H1 (cell line): Measurements from ENCODE around the gene KLHL14. TPM values are rescaled to one million over a fixed set of nuclear protein-coding genes. Genes with fewer than 3 reads are reported as not detected.

Source experiments
- CTCF ChIA-PET: fragments of 300-600 bp; sonication (Branson Sonifier 250); formaldehyde crosslinking; loops from one replicate; lab custom pipeline; 2021; ENCODE audit not compliant: partially characterized antibody; lab: Charles Lee
- POLR2A ChIA-PET: fragments of 300-600 bp; sonication (Branson Sonifier 250); formaldehyde crosslinking; loops from one replicate; lab custom pipeline; 2021; ENCODE audit warnings: inconsistent platforms; ENCODE audit not compliant: partially characterized antibody; lab: Charles Lee
- DNase-seq, 2 experiments: peaks; one replicate each; pipeline versions ENCODE4 v3.0.0 to v3.0.0-alpha.2; 2010 to 2022; ENCODE audit warnings: low spot score in 2 of 2, low read depth in 1 of 2, mixed read lengths in 1 of 2
- FAIRE-seq: peaks from 2 replicates; lab custom pipeline; 2011; peaks lifted over from hg19 to GRCh38; lab: Jason Lieb, UNC
- H2AFZ ChIP-seq: 2 replicates; pipeline ENCODE4 v1.8.1; 2012; ENCODE audit warnings: low read length, inconsistent platforms
- H2AK5ac ChIP-seq: 2 replicates; pipeline ENCODE4 v1.6.1; 2013; ENCODE audit warnings: low read depth, low read length
- H2BK120ac ChIP-seq: replicated peaks from 2 replicates; pipeline ENCODE3; 2013; ENCODE audit warnings: low read depth, low read length, inconsistent platforms
- H2BK12ac ChIP-seq: 2 replicates; pipeline ENCODE4 v1.6.1; 2013; ENCODE audit warnings: low read depth, low read length
- H2BK15ac ChIP-seq: 2 replicates; pipeline ENCODE4 v1.6.1; 2013; ENCODE audit warnings: low read length
- H2BK20ac ChIP-seq: 2 replicates; pipeline ENCODE4 v1.6.1; 2013; ENCODE audit warnings: low read length
- H2BK5ac ChIP-seq: 2 replicates; pipeline ENCODE4 v1.6.1; 2013; ENCODE audit warnings: low read depth, low read length
- H3K14ac ChIP-seq: 2 replicates; pipeline ENCODE4 v1.6.1; 2013; ENCODE audit warnings: inconsistent platforms; ENCODE audit not compliant: insufficient read length
- H3K18ac ChIP-seq: 2 replicates; pipeline ENCODE4 v1.6.1; 2013; ENCODE audit warnings: low read length; ENCODE audit errors: extremely low read depth
- H3K23ac ChIP-seq: 2 replicates; pipeline ENCODE4 v1.6.1; 2013; ENCODE audit warnings: inconsistent platforms; ENCODE audit not compliant: insufficient read length
- H3K23me2 ChIP-seq: 2 replicates; pipeline ENCODE4 v1.6.1; 2013; ENCODE audit warnings: low read depth, low read length
- H3K27ac ChIP-seq: 2 replicates; pipeline ENCODE4 v1.6.1; 2011; ENCODE audit warnings: low read depth, low read length, inconsistent platforms
- H3K27me3 ChIP-seq, 4 experiments: replicated peaks in 1 of 4; 1 replicate in 1 of 4; 2 replicates in 3 of 4; pipeline versions ENCODE4 v1.6.1 to v1.8.1; 2011 to 2013; ENCODE audit warnings: low read length in 3 of 4, mild to moderate bottlenecking in 3 of 4, inconsistent platforms in 2 of 4, mixed read lengths in 2 of 4, moderate library complexity in 1 of 4; ENCODE audit not compliant: control insufficient read depth in 3 of 4, insufficient read depth in 3 of 4; ENCODE audit errors: extremely low read depth in 1 of 4
- H3K36me3 ChIP-seq, 4 experiments: 2 replicates each; pipeline versions ENCODE4 v1.6.1 to v1.8.1; 2011 to 2013; ENCODE audit warnings: mild to moderate bottlenecking in 4 of 4, low read length in 3 of 4, moderate library complexity in 2 of 4, control low read depth in 1 of 4, inconsistent platforms in 1 of 4; ENCODE audit not compliant: insufficient read depth in 4 of 4, control insufficient read depth in 2 of 4
- H3K4ac ChIP-seq: replicated peaks from 2 replicates; pipeline ENCODE3; 2013; ENCODE audit warnings: low read length, low read depth, mixed read lengths, inconsistent platforms; ENCODE audit not compliant: insufficient read length
- H3K4me1 ChIP-seq, 4 experiments: replicated peaks in 1 of 4; 1 replicate in 1 of 4; 2 replicates in 3 of 4; pipeline versions ENCODE4 v1.6.1 to v1.8.1; 2011 to 2013; ENCODE audit warnings: low read length in 3 of 4, inconsistent platforms in 2 of 4, mixed read lengths in 1 of 4; ENCODE audit not compliant: insufficient read depth in 4 of 4, control insufficient read depth in 3 of 4
- H3K4me2 ChIP-seq, 2 experiments: 2 replicates each; pipeline versions ENCODE4 v1.6.1 to v1.8.1; 2011 to 2013; ENCODE audit warnings: low read depth in 2 of 2, low read length in 2 of 2, control low read depth in 1 of 2, inconsistent platforms in 1 of 2, mild to moderate bottlenecking in 1 of 2; ENCODE audit not compliant: insufficient read depth in 1 of 2
- H3K4me3 ChIP-seq, 4 experiments: fragments of 200-600, 300-600 bp in 1 of 4; sonication (generic), shearing (Covaris generic), sonication (Bioruptor Twin) in 1 of 4; 2 replicates each; pipeline versions ENCODE4 v1.5.1 to v1.8.1; 2011 to 2016; ENCODE audit warnings: low read length in 4 of 4, low read depth in 3 of 4, control low read depth in 2 of 4, inconsistent platforms in 2 of 4, mild to moderate bottlenecking in 2 of 4, mixed read lengths in 1 of 4, moderate library complexity in 1 of 4; ENCODE audit not compliant: insufficient read depth in 2 of 4; ENCODE audit errors: extremely low read depth in 1 of 4
- H3K56ac ChIP-seq: replicated peaks from 2 replicates; pipeline ENCODE3; 2013; ENCODE audit warnings: low read depth, mild to moderate bottlenecking, mixed read lengths, low read length, inconsistent platforms; ENCODE audit not compliant: insufficient read length
- H3K79me1 ChIP-seq: 2 replicates; pipeline ENCODE4 v1.6.1; 2013; ENCODE audit warnings: low read depth, low read length, control low read depth
- H3K79me2 ChIP-seq, 2 experiments: 2 replicates each; pipeline versions ENCODE4 v1.6.1 to v1.8.1; 2012 to 2013; ENCODE audit warnings: low read length in 2 of 2, mild to moderate bottlenecking in 2 of 2, inconsistent platforms in 1 of 2; ENCODE audit not compliant: insufficient read depth in 2 of 2, control insufficient read depth in 1 of 2
- H3K9ac ChIP-seq, 4 experiments: replicated peaks in 1 of 4; 1 replicate in 1 of 4; 2 replicates in 3 of 4; pipeline versions ENCODE4 v1.6.1 to v1.8.1; 2011 to 2013; ENCODE audit warnings: low read depth in 3 of 4, low read length in 3 of 4, control low read depth in 2 of 4, mild to moderate bottlenecking in 2 of 4, moderate library complexity in 2 of 4, inconsistent platforms in 1 of 4; ENCODE audit errors: extremely low read depth in 1 of 4
- H3K9me3 ChIP-seq, 2 experiments: 2 replicates each; pipeline versions ENCODE4 v1.6.1 to v1.8.1; 2012 to 2013; ENCODE audit warnings: mild to moderate bottlenecking in 2 of 2, moderate library complexity in 2 of 2, control low read depth in 1 of 2, inconsistent platforms in 1 of 2, low read depth in 1 of 2, low read length in 1 of 2, mixed read lengths in 1 of 2; ENCODE audit not compliant: insufficient read depth in 2 of 2
- H4K20me1 ChIP-seq, 2 experiments: replicated peaks in 1 of 2; 2 replicates each; pipeline versions ENCODE3 to v1.8.1; 2011 to 2013; ENCODE audit warnings: inconsistent platforms in 2 of 2, low read length in 2 of 2, mild to moderate bottlenecking in 1 of 2; ENCODE audit not compliant: insufficient read depth in 2 of 2, control insufficient read depth in 1 of 2
- H4K5ac ChIP-seq: 2 replicates; pipeline ENCODE4 v1.6.1; 2013; ENCODE audit warnings: low read length, low read depth, mixed read lengths, inconsistent platforms; ENCODE audit not compliant: insufficient read length
- H4K8ac ChIP-seq: 2 replicates; pipeline ENCODE4 v1.8.0; 2013; ENCODE audit warnings: mild to moderate bottlenecking, moderate library complexity, low read length, inconsistent platforms; ENCODE audit not compliant: insufficient read depth; ENCODE audit errors: extremely low read depth
- H4K91ac ChIP-seq: replicated peaks from 2 replicates; pipeline ENCODE3; 2013; ENCODE audit warnings: low read length, mixed read lengths, inconsistent platforms; ENCODE audit not compliant: insufficient read length
- ASH2L ChIP-seq: fragments of 200-600, 300-600 bp; sonication (generic); IDR thresholded peaks from one replicate; pipeline ENCODE4 v1.7.1; 2017; ENCODE audit warnings: low read length
- E2F6 ChIP-seq: IDR thresholded peaks from 2 replicates; pipeline ENCODE4 v1.6.1; 2012; ENCODE audit warnings: inconsistent platforms
- EZH2 ChIP-seq: fragments of 200-600 bp; sonication (generic); IDR thresholded peaks from 2 replicates; pipeline ENCODE4 v1.7.1; 2012; ENCODE audit warnings: low read depth, mild to moderate bottlenecking, moderate library complexity, low read length, inconsistent platforms; ENCODE audit not compliant: severe bottlenecking
- GABPA ChIP-seq: IDR thresholded peaks from 2 replicates; pipeline ENCODE4 v1.6.1; 2011; ENCODE audit warnings: mild to moderate bottlenecking, low read length, moderate library complexity, borderline replicate concordance; ENCODE audit not compliant: insufficient read depth
- KDM4A ChIP-seq: IDR thresholded peaks from one replicate; pipeline ENCODE4 v1.7.1; 2012; ENCODE audit warnings: low read depth, mild to moderate bottlenecking, moderate library complexity, low read length, inconsistent platforms; ENCODE audit not compliant: severe bottlenecking
- MAFK ChIP-seq: IDR thresholded peaks from 2 replicates; pipeline ENCODE4 v1.6.1; 2012; ENCODE audit warnings: low read depth, mild to moderate bottlenecking, improper control_type of control experiment, low read length
- MAX ChIP-seq: IDR thresholded peaks from 2 replicates; pipeline ENCODE4 v1.6.1; 2012; ENCODE audit warnings: inconsistent platforms
- POLR2A ChIP-seq, 2 experiments: IDR thresholded peaks; 1 replicate in 1 of 2; 2 replicates in 1 of 2; pipeline ENCODE4 v1.6.1; 2011; ENCODE audit warnings: low read depth in 2 of 2, low read length in 2 of 2, mild to moderate bottlenecking in 2 of 2; ENCODE audit errors: control extremely low read depth in 1 of 2
- SUZ12 ChIP-seq: fragments of 200-600 bp; sonication (generic); IDR thresholded peaks from 2 replicates; pipeline ENCODE4 v1.6.1; 2012; ENCODE audit warnings: mild to moderate bottlenecking, inconsistent platforms, low read length, moderate library complexity, mixed read lengths
- TAF1 ChIP-seq: IDR thresholded peaks from 2 replicates; pipeline ENCODE4 v1.6.1; 2011; ENCODE audit warnings: mild to moderate bottlenecking, low read depth, low read length
- YY1 ChIP-seq: IDR thresholded peaks from 2 replicates; pipeline ENCODE4 v1.6.1; 2011; ENCODE audit warnings: low read depth, mild to moderate bottlenecking, low read length
- WGBS, 2 experiments: shearing (Covaris generic) in 1 of 2; methylation state at CpG; one replicate each; pipeline versions ENCODE4 v1.1.6 to v1.1.7; 2013 to 2015; ENCODE audit warnings: low lambda C conversion rate in 2 of 2, mixed read lengths in 2 of 2, inconsistent platforms in 1 of 2, low coverage in 1 of 2, missing lambda C conversion rate in 1 of 2; ENCODE audit not compliant: insufficient replicate concordance in 2 of 2, insufficient coverage in 1 of 2, insufficient read length in 1 of 2; ENCODE audit errors: extremely low coverage in 1 of 2, missing lambda C conversion rate in 1 of 2; 5-methylcytosine and 5-hydroxymethylcytosine counted together
- polyA plus RNA-seq, 7 experiments: library from polyadenylated mRNA; depleted of rRNA in 3 of 7; stranded (reverse) in 5 of 7; unstranded in 2 of 7; fragments of >200 nt in 5 of 7; fragments of 200-250 nt in 2 of 7; gene quantifications; 1 replicate in 5 of 7; 2 replicates in 1 of 7; 4 replicates in 1 of 7; pipeline versions ENCODE4 v1.2.1 to v1.2.3, GENCODE V29; 2011 to 2013; ENCODE audit warnings: missing spikeins in 2 of 7, mixed read lengths in 2 of 7
- total RNA-seq: library from RNA; stranded (reverse); fragmentation: NEBNext Ultra II Directional; extraction: Animal tissue kit (Norgen Biotek cat#: 25700); gene quantifications from 2 replicates; pipeline ENCODE4 v1.2.1, GENCODE V29; 2021

Gene KLHL14
- total and polyA plus RNA-seq, 2 of the 8 experiments (the other 6 are each of a cell fraction or from before 2014, with no cell fraction given), result 1.1 to 1.2 TPM

GRCh38 chr18:32769586-32770053 is 3.2 kb downstream of the KLHL14 start:
- H3K79me1 ChIP-seq, result no peaks in the 10 kb centered on the region
- no peaks in the 10 kb centered on the region for H3K36me3 ChIP-seq
- H2AFZ ChIP-seq, result peak overlapping the region; percentile 95
- H3K4me3 ChIP-seq, result peak overlapping the region; percentile 44 to 90 (median 59)
- H3K23me2 ChIP-seq, result peaks cover 20% of the 10 kb centered on the region
- H3K9ac ChIP-seq, result no peak overlapping the region; a peak in 1 of 7 replicates
- peak overlapping the region; percentile 99; the same call in 1 of the 2 replicates for H2BK15ac ChIP-seq
- no peaks in the 10 kb centered on the region for H3K9me3 ChIP-seq
- no peak overlapping the region for H3K27ac ChIP-seq
- H4K5ac ChIP-seq, result no peak overlapping the region
- WGBS, 2 experiments, result 2% methylated on average over 25 of the region's 31 CpGs; no CpG with 5 or more reads in 1 of the 2 experiments
- ChIA-PET POLR2A (interaction anchor here (1.6 kb wide), 2 partner anchors 9 to 16 kb away, joined by 4 to 5 read pairs; no protein-coding TSS in a partner anchor), CTCF (interaction anchor here (0.8 to 3.8 kb wide), 9 partner anchors 11 to 152 kb away, joined by 3 to 15 read pairs (median 4); no protein-coding TSS in a partner anchor)
- no peak overlapping the region for H4K8ac ChIP-seq
- peak overlapping the region; percentile 72; the same call in 1 of the 2 replicates for H3K18ac ChIP-seq
- no peak overlapping the region for H3K23ac ChIP-seq
- H4K91ac ChIP-seq, result peak overlapping the region; percentile 3
- H3K4me2 ChIP-seq, result peak overlapping the region; percentile 84 to 100
- peak overlapping the region; percentile 86; the same call in 1 of the 2 replicates for H2BK12ac ChIP-seq
- peaks cover 7 to 23% (median 15%) of the 10 kb centered on the region in 4 experiments for H3K4me1 ChIP-seq
- H3K79me2 ChIP-seq, result no peaks in the 10 kb centered on the region
- H2AK5ac ChIP-seq, result no peak overlapping the region
- peak overlapping the region; percentile 98 for H2BK20ac ChIP-seq
- TF ChIP-seq GABPA, result no peak
- TF ChIP-seq MAX, result peak; percentile 68
- no peak for TF ChIP-seq POLR2A (IDR thresholded peaks at IDR 0.05; ENCODE audit: control extremely low read depth in 1 of 2, low read depth in 2 of 2, low read length in 2 of 2)
- TF ChIP-seq YY1, result 0 out of 2 replicates have a peak, but pooled peaks have one; percentile 20
- peak; percentile 64; the same call in 1 of the 2 replicates for TF ChIP-seq SUZ12
- peak; percentile 55; the same call in 1 of the 2 replicates for TF ChIP-seq E2F6
- peak; percentile 92 for TF ChIP-seq KDM4A
- TF ChIP-seq ASH2L, result peak; percentile 88
- TF ChIP-seq MAFK, result no peak
- TF ChIP-seq TAF1, result 0 out of 2 replicates have a peak, but pooled peaks have one; percentile 8
- peak; percentile 39 for TF ChIP-seq EZH2
- H3K14ac ChIP-seq, result no peak overlapping the region
- DNase-seq (peak in 1 of 2 experiments; percentile 74), FAIRE-seq (no peak)
- H4K20me1 ChIP-seq, result peaks cover 0 to 2% of the 10 kb centered on the region in 2 experiments
- no peak overlapping the region for H3K4ac ChIP-seq
- H3K27me3 ChIP-seq, result peaks cover 10 to 49% (median 40%) of the 10 kb centered on the region in 4 experiments
- H3K56ac ChIP-seq, result no peak overlapping the region
- H2BK120ac ChIP-seq, result no peak overlapping the region
- peak overlapping the region; percentile 62; the same call in 1 of the 2 replicates for H2BK5ac ChIP-seq
